HG02970 (cell line): ENCODE data around the gene RAB28.

Experiments used
- ATAC-seq: cut with Tn5 transposase; IDR thresholded peaks from one replicate; pipeline ENCODE4 v1.9.1; 2021; ENCODE audit warnings: mild to moderate bottlenecking, moderate library complexity, moderate number of reproducible peaks; ENCODE audit not compliant: unreplicated experiment, low FRiP score

Gene RAB28

DNA sequence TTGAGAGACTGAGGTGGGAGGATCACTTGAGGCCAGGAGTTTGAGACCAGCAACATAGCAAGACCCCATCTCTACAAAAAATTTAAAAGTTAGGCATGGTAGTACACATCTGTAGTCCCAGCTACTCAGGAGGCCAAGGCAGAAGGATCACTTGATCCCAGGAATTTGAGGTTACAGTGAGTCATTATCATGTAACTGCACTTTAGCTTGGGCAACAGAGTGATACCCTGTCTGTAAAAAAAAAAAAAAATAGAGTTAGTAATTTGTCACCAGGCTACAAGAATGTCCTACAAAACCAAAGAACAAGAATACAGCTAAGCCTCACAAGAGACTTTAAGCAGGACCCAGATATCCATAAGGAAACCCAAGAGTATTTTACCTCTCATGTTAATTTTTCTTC is 27.0 kb upstream of the RAB28 start:
- no peak for ATAC-seq

DNA sequence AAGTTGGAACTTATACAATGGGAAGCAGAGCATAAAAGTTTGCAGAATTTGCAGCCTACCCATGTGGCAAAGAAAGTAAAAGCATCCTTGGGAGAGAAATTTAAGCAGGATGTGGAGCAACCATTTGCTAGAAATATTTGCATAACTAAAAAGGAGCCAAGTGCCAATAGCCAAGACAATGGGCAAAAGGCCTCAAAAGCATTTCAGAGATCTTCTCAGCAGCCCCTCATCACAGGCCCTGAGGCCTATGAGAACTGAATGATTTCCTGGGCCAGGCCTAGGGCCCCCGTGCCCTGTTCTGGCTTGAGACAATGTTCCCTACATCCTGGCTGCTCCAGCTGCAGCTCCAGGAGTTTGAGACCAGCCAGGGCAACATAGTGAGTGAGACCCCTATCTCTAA is 25.3 kb upstream of the RAB28 start:
- ATAC-seq = no peak

DNA sequence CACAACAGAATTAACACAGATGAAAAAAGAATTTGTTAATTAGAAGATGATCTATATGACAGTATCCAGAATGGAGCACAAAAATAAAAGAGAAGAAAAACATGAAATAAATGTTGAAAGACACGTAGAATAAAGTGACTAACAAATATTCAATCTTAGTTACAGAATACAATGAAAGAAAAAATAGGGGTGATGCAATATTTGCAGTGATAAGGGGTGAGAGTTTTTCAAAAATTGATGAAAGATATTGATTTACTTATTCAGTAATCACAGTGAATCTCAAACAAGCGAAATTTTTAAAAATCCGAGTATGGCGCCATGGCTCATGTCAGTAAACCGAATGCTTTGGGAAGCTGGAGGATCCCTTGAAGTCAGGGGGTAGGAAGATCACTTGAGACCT is 20.2 kb upstream of the RAB28 start:
- no peak for ATAC-seq

DNA sequence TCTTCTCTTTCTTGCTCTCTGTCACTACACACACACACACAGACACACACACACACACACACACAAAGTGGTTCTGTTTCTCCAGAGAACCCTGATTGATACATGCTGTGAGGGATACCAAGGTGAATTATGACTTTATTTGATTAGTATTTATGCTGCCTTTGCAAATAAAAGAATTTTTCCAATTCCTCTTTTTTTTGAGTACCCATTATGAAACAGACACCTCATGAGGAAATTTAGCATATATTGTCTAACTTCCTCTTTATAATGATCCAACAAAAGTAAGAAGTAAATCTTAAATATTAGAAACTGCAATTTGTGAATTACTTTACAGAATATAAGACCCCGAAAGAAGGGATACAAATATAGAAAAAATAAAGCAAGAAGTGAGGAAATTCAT is 14.3 kb upstream of the RAB28 start:
- ATAC-seq = no peak

DNA sequence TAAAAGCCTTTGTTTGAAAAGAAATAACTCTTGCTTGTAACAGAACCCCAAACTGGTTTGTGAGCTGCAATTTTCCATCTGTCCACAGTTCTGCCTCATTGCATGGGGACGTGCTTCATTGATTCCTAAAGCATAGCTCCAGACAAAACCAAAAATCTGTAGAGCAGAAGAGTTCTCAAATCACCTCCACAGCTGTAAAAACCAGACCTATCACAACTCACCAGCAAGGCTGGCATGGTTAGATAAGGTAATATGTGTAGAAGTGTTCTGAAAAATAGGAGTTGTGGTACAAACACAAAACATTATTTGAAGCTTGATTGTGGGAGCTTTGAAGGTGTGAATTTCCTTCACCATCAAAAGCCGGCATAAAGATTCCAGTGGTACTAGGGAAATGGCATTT is 12.5 kb upstream of the RAB28 start:
- ATAC-seq = no peak

DNA sequence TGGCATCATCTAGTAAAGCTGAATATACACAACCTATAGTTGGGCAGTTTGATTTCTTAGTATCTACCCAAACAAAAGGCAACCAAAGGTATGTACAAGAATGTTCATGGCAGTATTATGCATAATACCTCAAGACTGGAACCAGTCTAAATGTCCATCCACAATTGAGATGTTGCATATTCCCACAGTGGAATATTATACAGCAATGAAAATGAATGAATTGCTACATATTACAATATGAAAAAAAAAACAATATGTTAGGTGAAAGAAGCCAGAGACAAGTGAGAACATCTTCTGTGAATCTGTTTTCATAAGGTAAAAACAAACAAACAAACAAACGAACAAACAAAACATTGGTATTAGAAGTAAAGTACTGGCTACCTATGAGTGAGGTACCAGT is 11.6 kb upstream of the RAB28 start:
- no peak for ATAC-seq

DNA sequence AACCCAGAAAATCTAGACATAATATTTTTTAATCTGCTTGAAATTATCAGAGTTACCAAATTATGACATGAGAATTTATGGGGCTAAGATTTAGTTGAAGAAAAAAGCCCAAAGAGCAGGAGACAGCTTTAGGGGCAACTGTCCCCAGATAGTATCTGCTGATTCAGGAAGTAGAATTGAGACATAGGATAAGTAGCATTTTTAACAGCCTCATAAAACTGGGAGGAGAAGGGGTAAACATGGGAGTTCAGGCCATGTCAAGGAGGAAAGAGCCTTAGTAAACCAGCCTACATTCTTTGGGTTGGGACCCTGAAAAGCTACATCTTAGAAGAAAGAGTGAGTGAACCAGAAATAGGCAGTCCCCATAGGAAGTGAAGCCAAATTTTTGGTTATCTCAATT is 9.7 kb upstream of the RAB28 start:
- no peak for ATAC-seq

DNA sequence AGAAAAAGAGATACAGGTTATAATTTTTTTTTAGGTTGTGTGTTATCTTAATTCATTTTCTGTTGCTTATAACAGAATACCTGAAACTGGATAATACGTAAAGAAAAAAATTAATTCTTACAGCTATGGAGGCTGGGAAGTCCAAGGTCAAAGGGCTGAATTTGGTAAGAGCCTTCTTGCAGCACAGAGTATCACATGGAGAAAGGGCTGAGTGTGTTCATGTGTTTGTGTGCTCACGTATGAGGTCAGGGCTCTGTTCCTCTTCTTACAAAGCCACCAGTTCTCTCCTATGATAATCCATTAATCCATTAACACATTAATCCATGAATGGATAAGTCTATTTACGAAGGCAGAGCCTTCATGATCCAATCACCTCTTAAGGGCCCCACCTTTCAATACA is 8.6 kb upstream of the RAB28 start:
- no peak for ATAC-seq

DNA sequence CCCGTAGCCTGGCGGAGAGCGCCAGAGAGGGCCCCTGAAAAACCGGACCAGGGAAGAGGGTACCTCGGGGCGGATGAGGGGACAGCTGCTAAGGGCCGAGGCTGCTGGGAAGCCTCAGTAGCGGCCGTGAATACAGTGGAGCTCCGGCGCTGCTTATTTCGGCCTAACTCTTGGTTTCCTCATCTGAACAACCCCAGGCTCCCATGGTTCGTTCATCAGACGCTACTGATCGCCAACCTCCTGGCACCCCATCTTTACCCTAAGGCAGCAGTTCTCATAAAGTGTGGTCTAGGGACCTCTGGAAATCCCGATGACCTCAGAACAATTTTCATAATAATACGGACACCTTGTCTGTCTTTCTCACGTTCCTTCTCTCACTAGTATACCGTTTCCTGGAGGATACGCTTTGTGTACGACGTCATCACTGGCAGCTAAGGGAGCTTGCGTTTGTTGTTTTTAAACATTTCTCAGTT is 645 bp upstream of the RAB28 start:
- ATAC-seq = peak; percentile 36

DNA sequence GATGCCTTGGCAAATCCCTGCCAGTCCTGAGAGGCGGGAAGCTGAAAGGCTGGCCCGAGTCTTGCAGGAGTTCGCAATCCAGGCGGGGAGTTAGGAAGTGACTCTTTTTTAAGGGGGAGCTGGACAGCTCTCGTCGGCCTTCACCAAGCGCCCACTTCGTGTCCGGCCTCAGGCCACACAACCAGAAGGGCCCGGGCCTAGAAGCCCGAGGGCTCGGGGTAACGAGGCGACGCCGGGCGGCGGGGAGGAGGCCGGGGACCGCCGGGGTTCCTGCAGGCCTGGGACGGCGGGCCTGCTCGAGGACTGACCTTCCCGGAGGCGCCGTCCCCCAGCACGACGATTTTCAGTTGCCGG is 395 bp downstream of the RAB28 start:
- ATAC-seq = no peak

DNA sequence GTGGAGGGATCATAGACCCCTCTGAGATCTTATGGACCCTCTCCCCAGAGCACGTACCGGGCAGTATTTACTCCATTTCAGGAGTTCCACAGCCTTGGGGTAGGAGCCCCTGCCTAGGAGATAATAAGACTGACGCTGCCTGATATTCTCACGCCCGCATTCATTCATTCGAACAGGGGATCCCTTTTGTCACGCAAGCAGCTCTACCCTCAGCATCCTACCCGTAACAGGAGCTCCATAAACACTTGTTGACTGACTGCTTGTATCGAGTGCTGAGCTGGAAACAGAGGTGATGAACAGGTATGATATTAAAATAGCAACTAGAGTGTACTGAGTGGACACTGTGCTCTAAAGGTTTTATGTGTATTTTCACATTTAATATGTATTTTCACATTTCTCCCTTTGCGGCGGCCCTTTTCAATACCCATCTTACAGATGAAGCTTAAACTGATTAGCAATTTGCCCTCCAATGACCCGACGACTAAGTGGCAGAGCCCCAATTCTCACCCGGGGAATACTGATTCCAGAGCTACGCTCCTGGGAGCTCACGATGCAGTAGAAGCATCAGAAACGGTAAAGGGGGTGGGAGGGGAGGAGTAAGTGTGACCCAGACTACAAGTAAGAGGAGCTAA is 888 bp downstream of the RAB28 start:
- ATAC-seq = no peak

DNA sequence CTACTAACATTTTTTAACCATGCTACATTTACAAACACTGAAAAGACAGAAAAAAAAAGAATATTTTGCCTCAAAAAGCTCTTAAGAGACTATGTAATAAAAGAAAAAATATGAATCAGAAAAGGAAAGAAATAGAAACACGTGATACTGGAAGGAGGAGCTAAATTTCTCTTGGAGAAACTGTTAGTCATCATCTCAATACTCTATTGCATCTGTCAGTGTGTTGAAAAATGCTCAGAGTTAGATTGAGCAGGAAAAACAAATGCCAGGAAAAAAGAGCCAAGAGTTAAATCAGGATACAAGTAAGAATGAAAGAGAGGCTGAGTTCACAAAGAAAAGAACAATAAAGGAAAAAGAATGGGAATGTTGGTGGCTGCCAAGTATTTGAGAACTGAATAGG is 2.6 kb downstream of the RAB28 start:
- no peak for ATAC-seq

DNA sequence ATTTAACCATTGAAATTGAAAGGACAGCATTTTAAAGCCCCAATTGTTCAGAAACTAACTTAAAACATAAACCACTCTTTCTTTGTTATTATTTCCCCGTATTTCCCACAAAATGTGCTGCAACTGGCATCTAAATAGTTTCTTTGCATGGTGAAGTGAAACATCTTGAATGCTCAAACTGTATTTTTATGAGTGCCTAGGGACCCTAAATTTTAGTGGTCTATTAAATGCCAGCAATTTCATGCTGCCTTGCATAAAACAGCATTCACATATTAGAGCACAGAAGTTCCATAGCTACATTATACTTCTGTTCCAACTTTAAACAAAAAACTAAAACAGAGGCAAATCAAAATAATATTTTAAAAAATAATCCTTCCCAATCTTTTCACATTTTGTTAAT is 5.4 kb downstream of the RAB28 start:
- no peak for ATAC-seq

DNA sequence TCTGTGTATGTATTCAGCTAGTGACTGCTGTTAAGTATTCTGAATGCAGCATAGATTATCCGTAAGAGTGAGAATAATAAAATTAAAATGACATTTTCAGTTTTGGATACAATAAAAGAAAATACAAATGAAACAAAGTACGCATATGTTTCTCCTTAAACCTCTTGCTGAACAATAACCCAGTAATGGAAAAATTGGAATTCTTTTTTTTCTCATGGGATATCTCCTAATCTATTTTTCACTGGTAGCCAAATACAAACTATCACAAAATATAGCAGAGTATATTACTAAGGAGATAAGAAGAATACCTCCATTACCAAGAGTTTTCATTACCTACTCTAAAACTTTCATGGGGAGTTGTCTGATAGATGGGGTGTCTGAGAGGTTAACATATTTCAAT is 6.0 kb downstream of the RAB28 start:
- no peak for ATAC-seq

DNA sequence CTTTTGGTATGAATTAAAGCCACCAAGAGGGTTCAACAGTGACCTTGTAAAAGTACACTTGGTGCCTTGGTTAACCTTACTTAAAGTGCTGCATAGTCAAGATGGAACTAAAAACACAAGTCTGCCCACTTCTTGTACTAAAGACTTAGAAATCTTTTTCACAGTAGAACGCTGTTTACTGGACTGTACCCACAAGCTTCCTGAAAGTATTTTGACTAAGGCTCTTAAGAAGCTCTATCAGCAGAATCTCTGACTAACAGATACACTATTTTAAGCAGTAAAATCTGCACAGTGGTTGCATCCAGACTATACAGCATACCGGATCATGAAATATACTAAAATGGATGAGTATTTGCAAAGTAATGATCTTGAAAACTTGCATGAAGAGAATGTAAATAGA is 7.2 kb downstream of the RAB28 start:
- ATAC-seq = no peak

DNA sequence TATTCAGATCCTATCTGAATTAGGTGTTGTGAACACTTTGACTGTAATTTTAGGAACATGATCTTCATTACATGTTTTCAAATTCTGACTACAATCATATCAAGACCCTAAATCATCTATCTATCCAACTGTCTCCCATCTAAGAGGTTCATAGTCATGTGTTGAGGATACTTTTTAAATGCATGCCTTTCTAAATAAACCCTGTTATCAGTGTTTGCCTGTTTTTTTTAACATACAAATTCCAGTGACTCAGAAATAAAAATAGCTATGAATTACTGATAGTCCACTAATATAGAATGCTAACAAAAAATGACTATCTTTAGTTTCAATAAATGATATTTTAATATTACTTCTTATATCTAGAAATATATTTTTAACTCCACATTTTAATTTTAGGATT is 8.0 kb downstream of the RAB28 start:
- ATAC-seq = no peak

DNA sequence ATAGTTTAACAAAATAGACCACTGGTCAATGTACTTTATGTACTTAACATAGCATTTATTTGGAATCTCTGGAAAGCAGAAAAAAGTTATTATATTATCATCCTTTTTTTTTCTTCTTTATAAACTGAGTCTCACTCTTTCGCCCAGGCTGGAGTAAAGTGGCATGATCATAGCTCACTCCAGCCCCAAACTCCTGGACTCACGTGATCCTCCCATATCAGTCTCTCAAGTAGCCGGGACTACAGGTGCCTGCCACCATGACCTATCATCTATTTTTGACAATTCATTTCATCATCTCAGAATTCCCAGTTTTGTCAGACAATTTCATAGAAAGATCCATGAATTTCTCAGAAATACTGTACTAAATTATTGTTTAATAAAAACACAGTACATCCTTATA is 12.7 kb downstream of the RAB28 start:
- no peak for ATAC-seq

DNA sequence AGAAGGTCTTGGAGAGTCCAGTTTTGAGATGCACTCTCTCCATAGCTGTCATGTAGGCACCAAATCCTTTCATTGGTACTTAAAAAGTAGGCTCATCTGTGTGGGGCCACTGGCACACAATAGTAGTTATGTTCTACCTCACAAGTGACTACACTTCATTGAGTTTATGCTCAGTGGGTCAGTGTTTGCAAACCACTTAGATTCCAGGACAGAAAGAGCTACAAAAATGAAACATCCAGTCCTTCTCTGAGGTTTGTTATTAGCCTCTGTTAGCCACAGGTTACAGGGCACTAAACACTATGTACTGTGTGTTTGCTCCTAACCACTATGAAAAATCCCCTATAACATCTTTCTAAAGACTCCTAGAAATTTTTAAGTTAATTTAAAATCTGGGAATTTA is 13.8 kb downstream of the RAB28 start:
- no peak for ATAC-seq

DNA sequence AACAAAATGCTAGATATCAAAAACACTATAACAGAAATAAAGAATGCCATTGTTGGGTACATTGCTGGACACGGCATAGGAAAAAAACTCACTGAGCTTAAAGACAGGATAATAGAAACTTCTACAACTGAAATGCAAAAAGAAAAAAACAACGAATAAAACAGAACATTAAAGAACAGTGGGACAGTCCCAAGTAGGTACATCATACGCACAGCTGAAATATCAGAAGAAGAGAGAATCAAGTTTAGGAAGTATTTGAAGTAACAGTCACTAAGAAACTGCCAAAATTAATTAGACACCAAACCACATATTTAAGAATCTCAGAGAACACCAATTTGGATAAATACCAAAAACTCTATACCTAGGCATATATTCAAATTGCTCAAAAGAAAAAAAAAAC is 19.2 kb downstream of the RAB28 start:
- ATAC-seq = no peak

DNA sequence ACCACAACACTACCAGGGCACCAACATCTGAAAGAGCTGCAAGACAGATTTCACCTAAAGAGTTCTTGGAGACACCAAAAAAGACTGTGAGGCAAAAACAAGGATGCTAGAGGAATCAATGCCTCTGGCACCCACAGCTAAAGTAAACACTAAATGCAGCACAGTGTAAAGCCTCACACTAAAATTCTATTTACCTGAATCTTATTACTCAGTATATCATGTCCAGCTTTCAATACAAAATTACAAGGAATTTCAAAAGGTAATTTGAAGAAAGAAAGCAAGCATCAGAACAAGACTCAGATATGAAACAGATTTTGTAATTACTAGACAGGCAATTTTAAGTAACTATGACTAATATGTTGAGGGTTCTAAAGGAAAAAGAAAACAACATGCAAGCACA is 19.6 kb downstream of the RAB28 start:
- ATAC-seq = no peak

DNA sequence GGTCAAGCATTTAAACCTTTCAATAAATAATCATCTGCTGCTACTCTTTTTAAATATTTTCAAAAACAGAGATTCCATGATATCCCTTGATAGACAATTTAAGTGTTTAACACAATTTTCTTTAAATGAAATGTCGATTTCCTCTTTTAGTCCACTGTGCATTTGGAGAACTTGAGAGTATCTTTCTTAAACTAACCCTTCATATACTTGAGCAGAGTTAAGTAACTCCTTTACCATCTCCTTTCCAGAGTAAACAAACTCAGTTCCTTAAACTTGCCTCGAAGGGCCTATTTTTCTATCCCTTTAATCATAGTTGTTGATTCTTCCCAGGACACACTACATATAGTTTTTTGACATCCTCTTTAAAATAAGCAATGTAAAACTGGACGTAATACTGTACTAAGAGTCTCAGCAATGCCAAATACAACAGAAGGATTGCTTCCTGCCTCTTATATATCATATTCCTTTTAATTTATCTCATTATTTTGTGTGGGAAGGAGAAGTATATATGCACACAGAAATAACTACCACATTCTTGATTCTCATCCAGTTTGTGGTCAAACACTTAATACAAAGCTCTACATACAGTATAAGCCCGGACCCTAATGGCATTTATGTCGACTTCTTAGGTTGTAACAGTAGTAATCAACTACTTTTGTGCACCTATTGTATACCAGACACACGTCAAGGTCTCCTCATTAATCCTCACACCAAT is 22.8 kb downstream of the RAB28 start:
- no peak for ATAC-seq

DNA sequence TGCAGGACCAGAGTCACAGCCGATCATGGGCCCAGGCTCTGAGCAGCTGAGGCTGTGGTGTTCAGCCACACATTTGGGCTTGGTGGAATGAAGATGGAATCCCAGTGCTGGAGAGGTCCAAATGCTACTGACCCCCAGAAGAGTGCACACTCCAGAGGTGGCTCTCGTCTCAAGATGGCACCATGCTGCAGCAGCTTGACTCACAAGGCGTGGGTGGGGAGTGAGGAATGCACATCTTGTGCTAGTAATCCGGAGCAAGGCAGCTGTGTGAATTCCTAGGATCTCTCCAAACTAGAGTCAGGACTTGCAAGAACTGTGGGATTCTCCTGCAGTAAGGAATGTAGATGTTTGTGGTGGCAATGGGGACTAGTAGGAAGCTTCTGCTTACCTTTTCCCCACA is 28.7 kb downstream of the RAB28 start:
- ATAC-seq = no peak

DNA sequence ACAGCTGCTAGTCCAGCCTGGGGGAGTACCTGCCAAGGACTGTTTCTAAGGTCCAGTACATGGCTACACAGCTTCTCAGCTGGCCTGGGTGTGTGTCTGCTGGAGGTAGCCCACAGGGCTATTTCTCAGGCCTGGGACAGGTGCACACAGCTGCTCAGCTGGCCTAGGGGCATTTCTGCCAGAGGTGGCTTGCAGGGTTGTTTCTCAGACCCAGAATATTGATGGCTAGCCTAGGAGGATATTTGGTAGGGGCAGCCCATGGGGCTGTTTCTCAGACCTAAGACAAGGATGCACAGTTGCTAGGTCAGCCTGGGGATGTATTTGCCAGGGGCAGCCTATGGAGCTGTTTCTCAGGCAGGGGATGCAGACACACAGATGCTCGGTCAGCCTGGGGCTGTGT is 29.4 kb downstream of the RAB28 start:
- ATAC-seq = no peak
